ENCODE data around the gene COTL1.

GRCh38 chr16:84532855-84533486 lies 84.9 kb downstream of the COTL1 start:
- TF ChIP-seq EZH2 (IDR thresholded peaks at IDR 0.05; ENCODE audit: insufficient read depth, poor library complexity, severe bottlenecking) (no peak), EZH2phosphoT487 (IDR thresholded peaks at IDR 0.05; ENCODE audit: insufficient read depth, low read depth) (no peak)
